Right atrium auricular region (tissue), 2 donors: ENCODE data around the gene FLAD1. TPM values are rescaled to one million over a fixed set of nuclear protein-coding genes. Genes with fewer than 3 reads are reported as not detected.

Source experiments
- DNase-seq: peaks from one replicate; pipeline ENCODE4 v3.0.0-alpha.2; 2019; ENCODE audit warnings: low spot score
- H3K27ac ChIP-seq, 2 donors: fragments of 200-600 bp; sonication (generic); 1 replicate in 1 of 2; 2 replicates in 1 of 2; pipeline ENCODE4 v1.5.1; 2016 to 2019
- H3K27me3 ChIP-seq, 2 donors: fragments of 200-600 bp; sonication (generic); one replicate each; pipeline versions ENCODE4 v1.5.1 to v1.6.0; 2017 to 2019
- H3K36me3 ChIP-seq: fragments of 200-600 bp; sonication (generic); one replicate; pipeline ENCODE4 v1.5.1; 2016
- H3K4me1 ChIP-seq, 2 donors: fragments of 200-600 bp; sonication (generic); one replicate each; pipeline versions ENCODE4 v1.5.1 to v1.6.0; 2017 to 2019
- H3K4me3 ChIP-seq, 2 donors: fragments of 200-600 bp; sonication (generic); 1 replicate in 1 of 2; 2 replicates in 1 of 2; pipeline ENCODE4 v1.5.1; 2017 to 2019; ENCODE audit warnings: mild to moderate bottlenecking in 1 of 2, moderate library complexity in 1 of 2
- H3K9me3 ChIP-seq, 2 donors: fragments of 200-600 bp; sonication (generic); one replicate each; pipeline ENCODE4 v1.5.1; 2019
- total RNA-seq, 2 donors: library from RNA; depleted of rRNA; stranded (reverse); fragments of >200 nt; gene quantifications; one replicate each; pipeline ENCODE4 v1.1.0, GENCODE V29; 2016
- TF ChIP-seq, protein P1 (sequence below), 2 donors: fragments of 200-600 bp; sonication (generic); IDR thresholded peaks; one replicate each; pipeline ENCODE4 v1.5.1; 2019; ENCODE audit warnings: antibody characterized with exemption in 2 of 2

FLAD1 gene
- total RNA-seq, 2 donors from 2014 or later = 19.5 to 24.8 TPM

DNA sequence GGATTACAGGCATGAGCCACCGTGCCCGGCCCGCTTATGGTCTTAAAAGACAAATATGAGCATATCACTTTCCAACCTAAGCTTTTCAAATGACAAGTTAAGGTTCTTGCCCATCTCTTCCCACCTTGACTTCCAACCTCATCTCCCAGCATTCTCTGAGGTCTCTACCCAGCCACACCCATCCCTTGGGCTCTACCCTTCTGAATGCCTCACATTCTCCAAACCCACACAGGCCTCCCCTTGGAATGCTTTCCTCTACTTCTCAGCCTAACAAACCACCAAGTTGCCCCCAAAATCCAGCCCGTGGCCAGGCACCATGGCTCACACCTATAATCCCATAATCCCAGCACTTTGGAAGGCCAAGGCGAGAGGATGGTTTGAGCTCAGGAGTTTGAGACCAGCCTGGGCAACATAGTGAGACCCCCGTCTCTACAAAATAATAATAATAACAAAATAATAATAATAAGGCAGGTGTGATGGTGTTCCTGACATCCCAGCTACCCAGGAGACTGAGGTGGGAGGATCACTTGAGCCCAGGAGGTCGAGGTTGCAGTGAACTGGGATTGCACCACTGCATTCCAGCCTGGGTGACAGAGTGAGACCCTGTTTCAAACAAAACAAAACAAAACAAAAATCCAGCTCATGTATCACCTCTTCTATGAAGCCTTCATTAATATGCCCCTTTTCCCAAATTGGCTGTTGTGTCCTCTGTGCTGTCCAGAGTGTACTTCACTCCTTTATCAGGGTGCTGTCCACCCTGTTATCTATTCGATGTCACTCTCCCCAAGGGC is 39.2 kb downstream of the FLAD1 start:
- H3K36me3 ChIP-seq = no peaks in the 10 kb centered on the region
- TF ChIP-seq, protein P1, sequence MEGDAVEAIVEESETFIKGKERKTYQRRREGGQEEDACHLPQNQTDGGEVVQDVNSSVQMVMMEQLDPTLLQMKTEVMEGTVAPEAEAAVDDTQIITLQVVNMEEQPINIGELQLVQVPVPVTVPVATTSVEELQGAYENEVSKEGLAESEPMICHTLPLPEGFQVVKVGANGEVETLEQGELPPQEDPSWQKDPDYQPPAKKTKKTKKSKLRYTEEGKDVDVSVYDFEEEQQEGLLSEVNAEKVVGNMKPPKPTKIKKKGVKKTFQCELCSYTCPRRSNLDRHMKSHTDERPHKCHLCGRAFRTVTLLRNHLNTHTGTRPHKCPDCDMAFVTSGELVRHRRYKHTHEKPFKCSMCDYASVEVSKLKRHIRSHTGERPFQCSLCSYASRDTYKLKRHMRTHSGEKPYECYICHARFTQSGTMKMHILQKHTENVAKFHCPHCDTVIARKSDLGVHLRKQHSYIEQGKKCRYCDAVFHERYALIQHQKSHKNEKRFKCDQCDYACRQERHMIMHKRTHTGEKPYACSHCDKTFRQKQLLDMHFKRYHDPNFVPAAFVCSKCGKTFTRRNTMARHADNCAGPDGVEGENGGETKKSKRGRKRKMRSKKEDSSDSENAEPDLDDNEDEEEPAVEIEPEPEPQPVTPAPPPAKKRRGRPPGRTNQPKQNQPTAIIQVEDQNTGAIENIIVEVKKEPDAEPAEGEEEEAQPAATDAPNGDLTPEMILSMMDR (IDR thresholded peaks at IDR 0.05) = no peak
- H3K27me3 ChIP-seq = no peaks in the 10 kb centered on the region
- no peak overlapping the region for H3K4me3 ChIP-seq
- peaks cover 0 to 15% of the 10 kb centered on the region in 2 donors for H3K4me1 ChIP-seq
- H3K9me3 ChIP-seq = no peaks in the 10 kb centered on the region
- no peak for DNase-seq
- H3K27ac ChIP-seq = no peak overlapping the region

GRCh38 chr1:155022927-155023236 is 39.7 kb downstream of the FLAD1 start:
- Histone ChIP-seq H3K36me3 (no peaks in the 10 kb centered on the region), H3K4me3 (no peak overlapping the region), H3K4me1 (peaks cover 0 to 11% of the 10 kb centered on the region in 2 donors), H3K27ac (no peak overlapping the region), H3K9me3 (no peaks in the 10 kb centered on the region), H3K27me3 (no peaks in the 10 kb centered on the region)
- TF ChIP-seq, protein P1 (IDR thresholded peaks at IDR 0.05) = no peak
- no peak for DNase-seq

- no peak overlapping the region for H3K4me3 ChIP-seq
- no peak for DNase-seq
- TF ChIP-seq, protein P1 (IDR thresholded peaks at IDR 0.05) = no peak
- H3K36me3 ChIP-seq = no peaks in the 10 kb centered on the region
- no peaks in the 10 kb centered on the region for H3K9me3 ChIP-seq
- H3K4me1 ChIP-seq = peaks cover 0 to 4% of the 10 kb centered on the region in 2 donors
- no peak overlapping the region for H3K27ac ChIP-seq
- no peaks in the 10 kb centered on the region for H3K27me3 ChIP-seq
These were observed 40.5 kb downstream of the FLAD1 start for GRCh38 chr1:155023627-155024026.

- Histone ChIP-seq H3K4me3 (no peak overlapping the region), H3K27ac (no peak overlapping the region), H3K9me3 (no peaks in the 10 kb centered on the region), H3K36me3 (no peaks in the 10 kb centered on the region), H3K4me1 (no peaks in the 10 kb centered on the region), H3K27me3 (no peaks in the 10 kb centered on the region)
- DNase-seq = no peak
- TF ChIP-seq, protein P1 (IDR thresholded peaks at IDR 0.05) = no peak
These were observed 41.2 kb downstream of the FLAD1 start for GRCh38 chr1:155024315-155024714.

DNA sequence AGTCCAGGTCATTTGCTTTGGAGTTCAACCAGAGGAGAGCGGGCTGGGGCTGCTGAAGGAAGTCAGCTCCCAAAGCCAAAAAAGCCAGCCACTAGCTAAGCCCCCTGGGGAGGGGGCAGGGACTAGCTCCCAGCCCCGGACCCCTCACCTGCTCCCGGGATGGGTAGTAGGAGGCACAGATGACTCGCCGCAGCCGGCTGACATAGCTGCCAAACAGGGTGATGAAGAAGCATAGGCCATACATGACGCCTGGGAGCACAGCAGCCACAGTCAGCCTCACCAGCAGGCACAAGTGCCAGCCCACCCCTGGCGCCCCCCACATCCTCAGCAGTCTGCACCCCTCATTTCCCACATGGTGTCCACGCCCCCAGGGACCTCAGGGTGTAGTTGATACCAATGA is 43.0 kb downstream of the FLAD1 start:
- Histone ChIP-seq H3K36me3 (no peaks in the 10 kb centered on the region), H3K27ac (no peak overlapping the region), H3K27me3 (no peaks in the 10 kb centered on the region), H3K9me3 (no peaks in the 10 kb centered on the region), H3K4me1 (no peaks in the 10 kb centered on the region), H3K4me3 (no peak overlapping the region)
- DNase-seq = no peak
- TF ChIP-seq, protein P1 (IDR thresholded peaks at IDR 0.05) = no peak

- no peaks in the 10 kb centered on the region for H3K4me1 ChIP-seq
- no peak overlapping the region for H3K4me3 ChIP-seq
- no peak overlapping the region for H3K27ac ChIP-seq
- H3K27me3 ChIP-seq = no peaks in the 10 kb centered on the region
- TF ChIP-seq, protein P1 (IDR thresholded peaks at IDR 0.05) = no peak
- H3K36me3 ChIP-seq = no peaks in the 10 kb centered on the region
- DNase-seq = no peak
- no peaks in the 10 kb centered on the region for H3K9me3 ChIP-seq
These were observed 43.4 kb downstream of the FLAD1 start for GRCh38 chr1:155026588-155026987.
